Measurements from ENCODE around the gene CES4A.
"Not testable (repeated sequence)": the region's sequence is repeated elsewhere in the genome, so short reads cannot be mapped to it uniquely, and the experiment has no call there.

The CES4A gene

DNA sequence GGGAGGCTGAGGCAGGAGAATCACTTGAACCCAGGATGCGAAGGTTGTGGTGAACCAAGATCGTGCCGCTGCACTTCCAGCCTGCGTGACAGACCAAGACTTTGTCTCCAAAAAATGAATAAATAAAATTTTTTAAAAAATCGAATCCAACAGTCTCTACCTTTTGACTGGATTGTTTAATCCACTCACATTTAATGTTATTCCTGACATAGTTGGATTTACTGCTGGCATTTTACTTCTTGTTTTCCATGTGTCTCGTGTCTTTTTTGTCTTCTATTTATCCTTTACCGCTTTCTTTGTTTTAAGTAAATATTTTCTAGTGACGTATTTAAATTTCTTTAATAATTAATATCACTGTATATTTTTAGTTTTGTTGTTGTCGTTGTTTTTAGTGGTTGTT lies 5.4 kb upstream of the CES4A start:
- no peak for ATAC-seq (ENCODE audit: low read depth)
- H3K36me3 ChIP-seq (ENCODE audit: low read depth) = no peaks in the 10 kb centered on the region
- no peak for DNase-seq (ENCODE audit: low spot score)
- TF ChIP-seq CTCF (IDR thresholded peaks at IDR 0.05; ENCODE audit: poor library complexity, severe bottlenecking) = no peak
- H3K4me3 ChIP-seq (ENCODE audit: severe bottlenecking) = no peak overlapping the region
- no peak overlapping the region for H3K27ac ChIP-seq (ENCODE audit: poor library complexity, severe bottlenecking)
- H3K27me3 ChIP-seq (ENCODE audit: insufficient read depth, poor library complexity, severe bottlenecking) = no peaks in the 10 kb centered on the region
- peaks cover 2% of the 10 kb centered on the region for H3K4me1 ChIP-seq (ENCODE audit: insufficient read depth, poor library complexity, severe bottlenecking)
- H3K9me3 ChIP-seq (ENCODE audit: severe bottlenecking) = no peaks in the 10 kb centered on the region

DNA sequence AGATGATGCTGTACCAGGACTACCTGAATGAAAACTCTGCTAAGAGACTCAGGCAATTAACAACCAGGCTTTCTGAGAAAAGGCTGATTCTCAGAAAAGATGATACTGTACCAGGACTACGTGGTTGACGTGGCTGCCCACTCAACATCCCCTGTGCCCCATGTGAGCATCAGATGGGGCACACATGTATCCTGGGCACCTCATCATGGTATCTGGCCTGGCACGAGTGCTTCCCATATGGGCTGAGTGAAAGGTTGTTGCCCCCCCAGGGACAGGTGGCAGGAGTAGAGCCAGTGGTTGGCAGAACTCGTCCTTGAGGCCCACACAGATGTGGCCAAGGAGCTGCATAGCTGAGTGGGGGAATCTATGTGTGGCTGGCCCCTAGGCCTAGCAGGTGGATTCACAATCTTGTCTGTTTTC lies 3.5 kb upstream of the CES4A start:
- DNase-seq (ENCODE audit: low spot score) (no peak), ATAC-seq (ENCODE audit: low read depth) (no peak)
- no peaks in the 10 kb centered on the region for H3K9me3 ChIP-seq (ENCODE audit: severe bottlenecking)
- no peak for TF ChIP-seq CTCF (IDR thresholded peaks at IDR 0.05; ENCODE audit: poor library complexity, severe bottlenecking)
- H3K27me3 ChIP-seq (ENCODE audit: insufficient read depth, poor library complexity, severe bottlenecking) = no peaks in the 10 kb centered on the region
- H3K4me3 ChIP-seq (ENCODE audit: severe bottlenecking) = no peak overlapping the region
- no peak overlapping the region for H3K27ac ChIP-seq (ENCODE audit: poor library complexity, severe bottlenecking)
- no peaks in the 10 kb centered on the region for H3K36me3 ChIP-seq (ENCODE audit: low read depth)
- peaks cover 3% of the 10 kb centered on the region for H3K4me1 ChIP-seq (ENCODE audit: insufficient read depth, poor library complexity, severe bottlenecking)

- no peak overlapping the region for H3K4me3 ChIP-seq (ENCODE audit: severe bottlenecking)
- H3K9me3 ChIP-seq (ENCODE audit: severe bottlenecking) = no peaks in the 10 kb centered on the region
- H3K27me3 ChIP-seq (ENCODE audit: insufficient read depth, poor library complexity, severe bottlenecking) = no peaks in the 10 kb centered on the region
- H3K36me3 ChIP-seq (ENCODE audit: low read depth) = no peaks in the 10 kb centered on the region
- no peak overlapping the region for H3K27ac ChIP-seq (ENCODE audit: poor library complexity, severe bottlenecking)
- peaks cover 3% of the 10 kb centered on the region for H3K4me1 ChIP-seq (ENCODE audit: insufficient read depth, poor library complexity, severe bottlenecking)
- ATAC-seq (ENCODE audit: low read depth) = no peak
- DNase-seq (ENCODE audit: low spot score) = no peak
- no peak for TF ChIP-seq CTCF (IDR thresholded peaks at IDR 0.05; ENCODE audit: poor library complexity, severe bottlenecking)
Measured at GRCh38 chr16:66986559-66986958, 1.8 kb upstream of the CES4A start.

- H3K4me3 ChIP-seq (ENCODE audit: severe bottlenecking) = no peak overlapping the region
- H3K36me3 ChIP-seq (ENCODE audit: low read depth) = no peaks in the 10 kb centered on the region
- TF ChIP-seq CTCF (IDR thresholded peaks at IDR 0.05; ENCODE audit: poor library complexity, severe bottlenecking) = no peak
- H3K27ac ChIP-seq (ENCODE audit: poor library complexity, severe bottlenecking) = no peak overlapping the region
- no peaks in the 10 kb centered on the region for H3K9me3 ChIP-seq (ENCODE audit: severe bottlenecking)
- no peak for DNase-seq (ENCODE audit: low spot score)
- H3K4me1 ChIP-seq (ENCODE audit: insufficient read depth, poor library complexity, severe bottlenecking) = peaks cover 3% of the 10 kb centered on the region
- no peak for ATAC-seq (ENCODE audit: low read depth)
- no peaks in the 10 kb centered on the region for H3K27me3 ChIP-seq (ENCODE audit: insufficient read depth, poor library complexity, severe bottlenecking)
Measured at GRCh38 chr16:66991545-66992077, 3.2 kb downstream of the CES4A start.

GRCh38 chr16:66993558-66993957 lies 5.2 kb downstream of the CES4A start:
- not testable (repeated sequence) for H3K36me3 ChIP-seq (ENCODE audit: low read depth); H3K4me1 ChIP-seq (ENCODE audit: insufficient read depth, poor library complexity, severe bottlenecking); H3K9me3 ChIP-seq (ENCODE audit: severe bottlenecking); H3K27me3 ChIP-seq (ENCODE audit: insufficient read depth, poor library complexity, severe bottlenecking); ATAC-seq (ENCODE audit: low read depth); DNase-seq (ENCODE audit: low spot score); H3K27ac ChIP-seq (ENCODE audit: poor library complexity, severe bottlenecking); H3K4me3 ChIP-seq (ENCODE audit: severe bottlenecking)

Measured in RWPE2 (cell line).